DOHH2 (cell line): Measurements from ENCODE around the gene VEGFC.

ENCODE experiments used
- H3F3A ChIP-seq: fragments of 200-600 bp; sonication (generic), shearing (Covaris generic); 2 replicates; pipeline ENCODE4 v1.6.0; 2016; ENCODE audit warnings: antibody characterized with exemption, mild to moderate bottlenecking; ENCODE audit not compliant: control insufficient read depth, insufficient read depth
- H3K27ac ChIP-seq: fragments of 200-600 bp; sonication (generic); 2 replicates; pipeline ENCODE4 v1.5.1; 2014; ENCODE audit warnings: low read depth, mild to moderate bottlenecking, low read length, moderate library complexity
- H3K27me3 ChIP-seq: fragments of 200-600 bp; sonication (generic); 2 replicates; pipeline ENCODE4 v1.6.1; 2014; ENCODE audit warnings: mild to moderate bottlenecking, low read length, mixed read lengths; ENCODE audit not compliant: control insufficient read depth
- H3K36me3 ChIP-seq: fragments of 200-600 bp; sonication (generic); 2 replicates; pipeline ENCODE4 v1.6.1; 2014; ENCODE audit warnings: mild to moderate bottlenecking, low read length, moderate library complexity, mixed read lengths; ENCODE audit not compliant: control insufficient read depth
- H3K4me1 ChIP-seq: fragments of 200-600 bp; sonication (generic); 2 replicates; pipeline ENCODE4 v1.6.1; 2014; ENCODE audit warnings: mild to moderate bottlenecking, low read length, mixed read lengths; ENCODE audit not compliant: control insufficient read depth
- H3K4me2 ChIP-seq: fragments of 200-600 bp; sonication (generic); 2 replicates; pipeline ENCODE4 v1.6.0; 2014; ENCODE audit warnings: mild to moderate bottlenecking, low read length, moderate library complexity
- H3K4me3 ChIP-seq: fragments of 200-600 bp; sonication (generic); 2 replicates; pipeline ENCODE4 v1.5.1; 2014; ENCODE audit warnings: mild to moderate bottlenecking, low read length, mixed read lengths
- H3K79me2 ChIP-seq: fragments of 200-600 bp; sonication (generic); 2 replicates; pipeline ENCODE4 v1.6.1; 2014; ENCODE audit warnings: mild to moderate bottlenecking, low read length, mixed read lengths; ENCODE audit not compliant: control insufficient read depth
- H3K9me2 ChIP-seq: fragments of 200-600 bp; sonication (generic); replicated peaks from 2 replicates; pipeline ENCODE4 v1.6.1; 2014; ENCODE audit warnings: mild to moderate bottlenecking, low read length, mixed read lengths; ENCODE audit not compliant: control insufficient read depth
- H3K9me3 ChIP-seq: fragments of 200-600 bp; sonication (generic); 2 replicates; pipeline ENCODE4 v1.6.1; 2014; ENCODE audit warnings: antibody characterized with exemption, low read length, mixed read lengths; ENCODE audit not compliant: control insufficient read depth, insufficient read depth
- H4K20me1 ChIP-seq: fragments of 200-600 bp; sonication (generic); 2 replicates; pipeline ENCODE4 v1.6.0; 2014; ENCODE audit warnings: low read depth, mild to moderate bottlenecking, antibody characterized with exemption, low read length, moderate library complexity; ENCODE audit not compliant: control insufficient read depth, insufficient read depth
- CTCF ChIP-seq: fragments of 200-600 bp; sonication (generic); IDR thresholded peaks from one replicate; pipeline ENCODE4 v1.5.1; 2014; ENCODE audit warnings: antibody characterized with exemption, mild to moderate bottlenecking, low read depth, low read length; ENCODE audit not compliant: poor library complexity, severe bottlenecking
- EZH2phosphoT487 ChIP-seq: fragments of 200-600 bp; sonication (generic); IDR thresholded peaks from 2 replicates; pipeline ENCODE4 v1.6.1; 2017; ENCODE audit warnings: borderline replicate concordance, mild to moderate bottlenecking, antibody characterized with exemption, low read length, moderate library complexity, mixed read lengths

VEGFC gene

GRCh38 chr4:176784816-176785215 is 7.9 kb downstream of the VEGFC start:
- Histone ChIP-seq H4K20me1 (no peaks in the 10 kb centered on the region), H3K9me3 (no peaks in the 10 kb centered on the region), H3K79me2 (no peaks in the 10 kb centered on the region), H3K9me2 (no peaks in the 10 kb centered on the region), H3K27me3 (no peaks in the 10 kb centered on the region), H3K36me3 (no peaks in the 10 kb centered on the region), H3K4me1 (no peaks in the 10 kb centered on the region), H3F3A (no peaks in the 10 kb centered on the region), H3K4me2 (no peak overlapping the region), H3K27ac (no peak overlapping the region), H3K4me3 (no peak overlapping the region)
- TF ChIP-seq CTCF: no peak
- no peak for TF ChIP-seq EZH2phosphoT487

GRCh38 chr4:176782794-176783193 is 9.9 kb downstream of the VEGFC start:
- Histone ChIP-seq H3K79me2 (no peaks in the 10 kb centered on the region), H3K9me2 (no peaks in the 10 kb centered on the region), H3K9me3 (no peaks in the 10 kb centered on the region), H3K4me2 (no peak overlapping the region), H3K36me3 (no peaks in the 10 kb centered on the region), H3K4me1 (no peaks in the 10 kb centered on the region), H3K27me3 (no peaks in the 10 kb centered on the region), H4K20me1 (no peaks in the 10 kb centered on the region), H3F3A (no peaks in the 10 kb centered on the region), H3K27ac (no peak overlapping the region), H3K4me3 (no peak overlapping the region)
- TF ChIP-seq CTCF (no peak), EZH2phosphoT487 (no peak)

GRCh38 chr4:176782191-176782590 is 10.5 kb downstream of the VEGFC start:
- Histone ChIP-seq H3K4me1 (no peaks in the 10 kb centered on the region), H3K27me3 (no peaks in the 10 kb centered on the region), H3K36me3 (no peaks in the 10 kb centered on the region), H3K4me2 (no peak overlapping the region), H3K9me2 (no peaks in the 10 kb centered on the region), H3F3A (no peaks in the 10 kb centered on the region), H3K79me2 (no peaks in the 10 kb centered on the region), H3K9me3 (no peaks in the 10 kb centered on the region), H3K27ac (no peak overlapping the region), H4K20me1 (no peaks in the 10 kb centered on the region), H3K4me3 (no peak overlapping the region)
- TF ChIP-seq CTCF (no peak), EZH2phosphoT487 (no peak)

- TF ChIP-seq CTCF (no peak), EZH2phosphoT487 (no peak)
- Histone ChIP-seq H3K79me2 (no peaks in the 10 kb centered on the region), H3K27ac (no peak overlapping the region), H3K9me2 (no peaks in the 10 kb centered on the region), H3F3A (no peaks in the 10 kb centered on the region), H3K4me3 (no peak overlapping the region), H3K9me3 (no peaks in the 10 kb centered on the region), H3K36me3 (no peaks in the 10 kb centered on the region), H4K20me1 (no peaks in the 10 kb centered on the region), H3K27me3 (no peaks in the 10 kb centered on the region), H3K4me1 (no peaks in the 10 kb centered on the region), H3K4me2 (no peak overlapping the region)
These were observed 11.0 kb downstream of the VEGFC start for GRCh38 chr4:176781739-176782100.
